T47D (cell line): ENCODE data around the gene CD6.

ENCODE experiments used
- DNase-seq, 2 experiments: peaks; one replicate each; pipeline versions ENCODE4 v3.0.0 to v3.0.0-alpha.2; 2011 to 2012; ENCODE audit warnings: low read depth in 1 of 2, low spot score in 1 of 2
- JUND ChIP-seq: IDR thresholded peaks from 2 replicates; pipeline ENCODE4 v1.6.1; 2012; ENCODE audit warnings: low read depth
- in situ Hi-C: cut with HindIII; loops from 2 replicates; pipeline ENCODE4 v1.10.0; 2016; ENCODE audit warnings: low sequenced_read_pairs, low pct_unique_long_range_greater_than_20kb

The CD6 gene

DNA sequence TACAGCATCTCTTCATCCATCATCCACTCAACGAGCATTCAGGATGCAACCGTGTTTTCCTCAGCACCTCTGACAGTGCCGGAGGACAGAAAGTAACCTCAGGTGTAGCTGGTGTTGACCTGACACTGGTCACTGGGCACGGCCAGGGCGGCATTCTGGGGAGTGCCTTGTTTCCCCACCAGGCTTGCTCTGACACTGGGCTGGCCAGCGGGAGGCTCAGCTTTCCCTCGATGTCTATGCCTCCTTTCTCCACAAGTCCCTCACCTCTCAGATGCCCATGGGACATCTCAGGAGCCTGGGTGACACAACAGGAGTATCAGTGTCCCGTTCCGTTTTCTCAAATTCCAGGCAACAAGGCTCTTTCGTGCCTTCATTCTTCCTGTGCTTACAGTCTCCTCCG lies 28.9 kb downstream of the CD6 start:
- in situ Hi-C loops: no loop called here
- TF ChIP-seq JUND: no peak
- no peak for DNase-seq

DNA sequence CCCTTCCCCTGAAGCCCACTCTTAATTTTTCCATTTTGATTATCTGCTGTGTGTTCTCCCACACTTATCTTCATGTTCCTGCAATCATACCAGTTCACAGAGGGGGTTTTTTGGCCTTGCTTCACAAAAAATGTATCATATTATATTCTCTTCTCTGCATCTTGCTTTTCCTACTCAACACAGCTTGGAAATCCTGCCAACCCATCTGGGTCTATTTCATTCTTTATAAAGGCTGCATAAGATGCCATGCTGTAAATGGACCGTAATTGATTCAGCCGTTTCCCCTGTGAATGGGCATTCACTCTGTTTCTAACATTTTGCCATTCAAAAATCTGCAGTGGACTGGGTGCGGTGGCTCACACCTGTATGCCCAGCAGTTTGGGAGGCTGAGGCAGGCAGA lies 30.5 kb downstream of the CD6 start:
- no peak for TF ChIP-seq JUND
- no peak for DNase-seq
- in situ Hi-C loops: no loop called here

DNA sequence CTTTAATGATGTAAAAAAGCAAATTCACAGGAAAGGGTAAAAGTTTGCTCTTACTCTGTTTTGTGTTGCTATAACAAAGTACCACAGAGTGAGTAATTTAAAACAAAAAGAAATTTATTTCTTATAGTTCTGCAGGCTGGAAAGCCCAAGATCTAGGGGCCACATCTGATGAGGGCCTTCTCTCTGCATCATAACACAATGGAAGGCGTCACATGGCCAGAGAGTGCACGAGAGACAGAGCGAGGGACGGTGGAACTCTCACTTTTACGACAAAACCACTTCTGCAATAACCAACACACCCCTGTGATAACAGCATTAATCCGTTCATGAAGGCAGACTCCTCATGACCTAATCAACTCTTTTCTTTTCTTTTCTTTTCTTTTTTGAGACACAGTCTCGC lies 31.1 kb downstream of the CD6 start:
- in situ Hi-C loops: no loop called here
- TF ChIP-seq JUND: no peak

DNA sequence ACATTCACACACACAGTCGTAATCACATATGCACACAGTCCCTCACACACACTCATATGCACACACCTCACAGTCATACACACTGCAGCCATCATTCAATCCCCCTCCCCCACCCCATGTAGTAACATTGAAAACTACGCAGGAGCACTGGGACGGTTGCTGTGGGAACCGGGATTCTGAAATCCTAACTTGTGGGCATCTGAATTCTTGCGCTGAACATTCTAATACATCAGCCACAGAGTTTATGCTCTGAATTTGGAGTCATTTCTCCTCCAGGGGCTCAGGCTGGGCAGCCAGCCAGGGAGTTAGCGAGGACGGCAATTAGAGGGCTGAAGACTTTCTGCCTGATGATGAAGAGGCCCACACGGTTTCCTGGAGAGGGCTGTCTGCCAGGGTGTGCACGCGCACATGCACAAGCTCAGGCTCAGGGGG lies 32.7 kb downstream of the CD6 start:
- DNase-seq: no peak
- in situ Hi-C loops: no loop called here
- TF ChIP-seq JUND: no peak

More for the DNA sequence above, 31.1 kb downstream of the CD6 start:
- no peak for DNase-seq

DNA sequence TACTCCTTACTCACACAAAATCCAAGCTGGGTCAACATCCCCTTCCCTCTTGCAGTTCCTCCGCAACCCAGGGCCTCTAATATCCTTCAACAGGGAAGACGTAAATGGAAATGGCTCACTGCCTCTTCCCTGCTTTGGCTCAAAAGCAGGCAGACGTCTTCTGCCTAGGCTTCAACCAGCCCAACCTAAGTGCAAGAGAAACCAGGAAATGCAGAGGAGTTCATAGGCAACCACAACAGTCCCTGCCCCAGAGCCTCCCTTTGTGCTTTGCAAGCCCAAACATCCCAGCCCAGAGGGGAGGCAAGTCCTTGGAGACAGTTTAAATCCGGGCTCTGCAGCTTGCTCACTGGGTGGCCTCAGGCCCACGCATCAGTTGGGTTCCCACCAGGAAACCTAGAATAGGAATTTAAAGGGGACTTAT lies 33.3 kb downstream of the CD6 start:
- in situ Hi-C loops: no loop called here
- TF ChIP-seq JUND: no peak
- DNase-seq: no peak

DNA sequence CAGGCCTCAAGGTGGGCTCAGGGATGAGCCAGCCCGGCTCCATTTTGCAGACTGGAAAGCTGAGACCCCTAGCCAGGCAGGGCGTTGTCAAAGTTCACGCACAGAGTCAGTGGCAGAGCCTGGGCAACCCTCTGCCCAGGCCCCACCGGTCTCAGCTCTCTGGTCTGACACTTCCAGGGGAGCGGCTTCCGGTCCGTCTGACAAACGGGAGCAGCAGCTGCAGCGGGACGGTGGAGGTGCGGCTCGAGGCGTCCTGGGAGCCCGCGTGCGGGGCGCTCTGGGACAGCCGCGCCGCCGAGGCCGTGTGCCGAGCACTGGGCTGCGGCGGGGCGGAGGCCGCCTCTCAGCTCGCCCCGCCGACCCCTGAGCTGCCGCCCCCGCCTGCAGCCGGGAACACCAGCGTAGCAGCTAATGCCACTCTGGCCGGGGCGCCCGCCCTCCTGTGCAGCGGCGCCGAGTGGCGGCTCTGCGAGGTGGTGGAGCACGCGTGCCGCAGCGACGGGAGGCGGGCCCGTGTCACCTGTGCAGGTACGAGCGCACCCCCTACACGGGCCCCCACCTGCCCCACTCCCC lies 36.0 kb downstream of the CD6 start:
- in situ Hi-C loops: no loop called here
- no peak for TF ChIP-seq JUND
- peak in 1 of 2 experiments; percentile 69 for DNase-seq

DNA sequence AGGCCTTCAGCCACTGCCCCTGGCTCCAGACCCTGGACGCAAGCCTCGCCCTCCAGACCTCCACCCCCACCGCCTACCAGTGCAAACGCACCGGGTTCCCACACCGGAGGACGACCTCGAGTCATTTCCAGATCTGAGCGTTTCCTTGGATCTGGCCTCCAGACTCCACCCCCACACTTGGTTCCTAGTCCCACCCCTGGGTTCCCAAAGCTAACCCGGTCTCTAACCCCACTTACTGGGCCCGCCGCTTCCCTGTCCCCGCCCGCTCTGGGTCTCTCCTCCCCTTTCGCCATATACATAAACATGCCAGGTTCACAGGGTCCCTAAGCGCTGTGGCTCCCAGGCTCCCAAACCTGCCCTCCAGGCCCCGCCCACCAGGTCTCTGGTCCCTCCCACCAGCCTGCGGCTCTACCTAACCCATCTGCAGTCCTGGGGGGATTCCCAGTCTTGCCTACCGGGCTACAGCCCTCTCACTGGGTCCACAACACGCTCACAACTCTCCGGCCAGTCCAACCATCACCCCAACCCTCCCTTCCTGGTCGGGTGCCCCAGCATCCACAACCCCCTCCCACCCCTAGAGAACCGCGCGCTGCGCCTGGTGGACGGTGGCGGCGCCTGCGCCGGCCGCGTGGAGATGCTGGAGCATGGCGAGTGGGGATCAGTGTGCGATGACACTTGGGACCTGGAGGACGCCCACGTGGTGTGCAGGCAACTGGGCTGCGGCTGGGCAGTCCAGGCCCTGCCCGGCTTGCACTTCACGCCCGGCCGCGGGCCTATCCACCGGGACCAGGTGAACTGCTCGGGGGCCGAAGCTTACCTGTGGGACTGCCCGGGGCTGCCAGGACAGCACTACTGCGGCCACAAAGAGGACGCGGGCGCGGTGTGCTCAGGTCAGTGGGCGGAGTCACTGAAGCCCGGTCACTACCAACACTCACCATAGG lies 36.7 kb downstream of the CD6 start:
- no peak for TF ChIP-seq JUND
- in situ Hi-C loops: no loop called here

DNA sequence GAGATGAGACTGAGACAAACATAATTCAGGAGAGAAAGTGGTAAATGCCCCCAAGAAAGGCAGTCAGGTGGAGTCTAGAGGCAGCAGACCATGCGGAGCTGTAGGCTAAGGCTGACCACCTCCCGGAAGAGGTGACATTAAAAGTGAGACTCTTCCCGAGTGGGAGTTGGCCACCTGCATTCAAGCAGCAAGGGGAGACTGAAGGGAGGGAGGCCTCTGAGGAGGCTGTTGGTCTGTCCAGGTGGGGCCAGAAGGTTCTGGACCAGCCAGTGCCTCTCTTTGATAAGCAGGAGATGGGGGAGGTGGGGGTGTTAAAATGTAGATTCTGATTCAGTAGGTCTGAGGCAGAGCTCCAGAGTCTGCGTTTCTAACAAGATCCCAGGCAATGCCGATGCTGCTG lies 37.5 kb downstream of the CD6 start:
- in situ Hi-C loops: no loop called here
- no peak for DNase-seq
- TF ChIP-seq JUND: no peak

More for the DNA sequence above, 36.7 kb downstream of the CD6 start:
- no peak for DNase-seq

DNA sequence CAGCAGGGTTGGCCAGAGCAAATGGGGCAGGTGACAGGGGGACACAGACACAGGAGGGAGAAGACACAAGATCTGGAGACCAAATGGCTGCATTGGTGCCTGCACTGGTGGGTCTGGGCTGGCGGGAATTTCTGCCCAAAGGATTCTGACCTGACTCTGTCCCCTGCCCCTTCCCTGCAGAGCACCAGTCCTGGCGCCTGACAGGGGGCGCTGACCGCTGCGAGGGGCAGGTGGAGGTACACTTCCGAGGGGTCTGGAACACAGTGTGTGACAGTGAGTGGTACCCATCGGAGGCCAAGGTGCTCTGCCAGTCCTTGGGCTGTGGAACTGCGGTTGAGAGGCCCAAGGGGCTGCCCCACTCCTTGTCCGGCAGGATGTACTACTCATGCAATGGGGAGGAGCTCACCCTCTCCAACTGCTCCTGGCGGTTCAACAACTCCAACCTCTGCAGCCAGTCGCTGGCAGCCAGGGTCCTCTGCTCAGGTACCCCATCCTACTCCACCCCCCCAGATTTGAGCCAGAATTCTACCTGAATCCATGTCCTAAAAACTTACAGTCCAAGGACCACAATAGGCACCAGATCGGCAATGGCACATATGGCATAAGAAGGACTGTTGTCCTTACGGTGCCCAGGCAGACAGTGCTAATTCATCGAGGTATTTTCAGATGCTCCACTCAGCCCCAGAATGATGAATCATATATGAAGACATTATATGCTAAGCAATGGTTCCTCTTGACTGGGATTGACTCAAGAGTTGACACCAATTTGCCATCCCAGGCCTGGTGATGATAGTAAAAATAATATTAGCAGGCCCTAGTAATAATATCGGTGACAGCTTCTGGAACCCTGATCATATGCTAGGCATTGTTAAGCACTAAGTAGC lies 38.2 kb downstream of the CD6 start:
- TF ChIP-seq JUND: no peak
- in situ Hi-C loops: no loop called here
- no peak for DNase-seq

DNA sequence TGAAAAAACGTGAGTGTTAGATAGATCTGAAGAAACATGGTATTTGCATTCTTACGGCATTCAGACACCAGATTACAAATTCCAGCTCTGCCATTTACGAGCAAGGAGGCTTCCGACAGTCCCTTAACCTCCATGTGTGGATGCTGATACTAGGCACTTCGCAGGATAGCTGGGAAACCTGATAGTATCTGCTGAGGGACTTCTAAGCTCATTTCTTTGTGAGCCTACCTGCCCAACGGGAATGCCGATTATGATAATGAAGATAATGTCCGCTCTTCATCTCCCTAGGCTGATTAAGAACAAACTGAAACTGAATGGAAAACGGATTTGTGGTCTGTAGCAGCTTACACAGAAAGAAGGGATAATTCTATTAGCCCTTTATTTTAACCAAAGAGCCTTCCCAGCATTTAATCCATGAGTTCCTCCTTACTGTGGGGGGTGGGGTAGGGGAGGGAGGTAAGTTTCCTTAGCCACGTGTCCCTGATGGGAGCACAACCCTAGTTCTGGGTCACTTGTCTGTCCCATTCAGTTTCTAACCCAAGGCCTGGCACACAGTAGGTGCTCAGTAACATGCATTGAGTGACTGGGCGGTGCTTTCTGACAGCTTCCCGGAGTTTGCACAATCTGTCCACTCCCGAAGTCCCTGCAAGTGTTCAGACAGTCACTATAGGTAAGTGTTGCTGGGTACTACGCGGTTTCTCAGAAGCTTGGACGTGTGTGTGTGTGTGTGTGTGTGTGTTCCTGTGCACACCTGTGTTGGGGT lies 39.2 kb downstream of the CD6 start:
- no peak for TF ChIP-seq JUND
- DNase-seq: no peak
- in situ Hi-C loops: no loop called here

DNA sequence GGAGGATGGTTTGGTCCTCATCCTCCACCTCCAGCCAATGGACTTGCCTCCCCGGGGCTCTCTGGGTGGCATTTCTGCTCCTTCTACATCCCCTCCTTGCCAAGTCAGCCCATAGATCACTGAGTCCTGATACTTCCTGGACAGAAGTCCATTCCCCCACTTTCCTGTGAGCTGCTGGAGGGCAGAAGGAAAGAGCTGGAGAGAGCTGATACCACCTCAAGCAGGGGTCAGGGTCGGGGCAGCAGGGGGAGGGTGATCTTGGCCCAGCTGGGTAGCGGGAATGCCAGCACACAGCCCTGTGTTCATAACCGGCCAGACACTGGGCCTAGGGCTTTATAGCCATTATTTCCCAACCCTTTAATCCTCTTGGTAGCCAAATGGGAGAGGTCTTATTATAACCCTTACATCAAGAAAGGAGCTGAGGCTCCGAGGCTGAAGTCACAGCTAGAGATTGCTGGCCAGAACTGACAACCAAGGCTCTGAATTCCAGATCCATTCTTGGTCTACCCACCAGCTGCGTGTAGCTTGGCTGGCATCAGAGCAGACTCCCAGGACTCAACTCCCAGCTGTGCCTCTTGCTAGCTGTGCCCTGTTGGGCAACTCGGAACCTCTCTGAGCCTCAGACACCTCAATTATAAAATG lies 39.9 kb downstream of the CD6 start:
- no peak for DNase-seq
- TF ChIP-seq JUND: no peak
- in situ Hi-C loops: no loop called here
